Head of caudate nucleus (tissue), 42 donors: ENCODE measurements around the gene DCP2.
"Not testable (repeated sequence)": the region's sequence is repeated elsewhere in the genome, so short reads cannot be mapped to it uniquely, and the experiment has no call there.

ENCODE experiments used
- DNase-seq, 42 donors: peaks; one replicate each; pipeline versions ENCODE4 v3.0.0 to v3.0.0-alpha.2; 2020 to 2021; ENCODE audit warnings: mixed read lengths in 7 of 42
- intact Hi-C: fragments of 100-400 bp; cut with DNase I; formaldehyde crosslinking; loops from one replicate; pipeline ENCODE4 v1.15.0; 2022

DCP2 gene

DNA sequence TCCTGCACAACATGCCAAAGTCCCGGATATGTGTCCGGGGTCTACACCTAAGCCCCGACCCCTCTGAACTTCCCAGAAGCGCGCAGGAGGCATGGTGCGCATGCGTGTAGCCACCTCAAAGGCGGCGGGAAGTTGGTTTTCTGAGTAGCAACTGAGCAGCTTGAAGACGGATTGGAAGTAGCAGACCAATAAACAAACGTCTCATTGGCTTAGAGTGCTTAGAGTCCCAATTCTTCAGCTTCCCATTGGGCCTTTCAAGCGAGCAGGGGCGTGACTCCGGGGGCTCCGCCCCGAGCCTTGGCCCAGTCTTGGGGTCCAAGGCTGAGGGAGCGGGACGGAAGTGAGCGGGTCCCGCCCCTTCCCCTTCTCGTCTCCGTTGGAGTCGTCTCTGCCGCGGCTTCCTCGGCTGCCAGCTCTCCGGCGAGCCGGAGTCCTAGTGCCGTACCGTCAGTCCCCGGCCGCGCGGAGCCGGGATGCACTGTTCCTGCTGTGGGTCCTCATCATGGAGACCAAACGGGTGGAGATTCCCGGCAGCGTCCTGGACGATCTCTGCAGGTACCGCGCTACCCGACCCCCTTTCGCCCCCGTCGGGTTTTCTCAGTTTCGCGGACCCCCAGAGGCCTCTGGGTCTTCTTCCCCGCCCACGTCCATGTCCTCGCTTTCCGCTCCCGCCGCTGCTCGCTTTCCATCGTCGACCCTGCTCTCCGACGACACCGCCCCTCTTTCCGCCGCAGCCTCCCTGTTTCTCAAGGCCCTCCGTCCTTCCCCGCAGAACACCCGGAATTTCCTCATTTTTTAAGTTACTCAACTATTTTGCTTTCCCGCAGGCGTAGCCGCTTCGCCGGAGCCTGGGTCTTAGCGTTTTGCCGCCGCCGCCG lies at the start of gene DCP2:
Gene DCP2 (plus strand): TSS at position 367 of the 878 bp plus-strand sequence. CDS start 136 bp downstream, at position 503.
- DNase-seq, result peak; percentile 88 to 98 (median 94)
- intact Hi-C loops, result loop anchor here (5.0 kb wide), 2 partner anchors 54 to 536 kb away; partner anchors contain the start of genes REEP5 and YTHDC2

DNA sequence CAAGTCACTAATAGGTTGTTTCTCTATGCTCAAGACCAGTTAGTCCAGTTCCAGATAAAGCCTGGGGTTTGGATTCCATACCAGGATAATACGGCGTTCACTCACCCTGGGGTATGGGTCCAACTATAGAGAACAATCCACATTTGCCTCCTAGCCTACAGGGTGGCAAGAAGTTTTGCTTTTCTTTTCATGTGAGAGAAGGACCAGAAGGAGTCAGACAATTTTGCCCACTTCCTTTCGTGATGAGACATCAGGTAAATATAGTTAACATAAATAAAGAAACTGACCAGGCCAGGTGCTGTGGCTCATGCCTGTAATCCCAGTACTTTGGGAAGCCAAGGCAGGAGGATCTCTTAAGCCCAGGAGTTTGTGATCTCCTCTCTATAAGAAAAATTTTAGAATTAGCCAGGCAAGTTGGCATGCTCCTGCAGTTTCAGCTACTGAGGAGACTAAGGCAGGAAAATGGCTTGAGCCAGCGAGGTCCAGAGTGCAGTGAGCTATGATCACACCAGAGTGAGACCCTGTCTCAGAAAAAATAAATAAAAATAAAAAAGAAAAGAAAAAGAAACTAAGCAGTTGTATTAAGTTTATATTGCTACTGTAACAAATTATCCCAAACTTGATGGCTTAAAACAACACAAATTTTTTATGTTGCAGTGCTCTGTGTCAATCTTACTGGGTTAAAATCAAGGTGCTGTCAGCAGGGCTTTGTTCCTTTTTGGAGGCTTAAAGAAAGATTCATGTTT lies 47.1 kb upstream of the DCP2 start:
- intact Hi-C loops, result loop anchor here (10.0 kb wide), 2 partner anchors 175 to 375 kb away; no protein-coding TSS in a partner anchor
- DNase-seq, result no peak

DNA sequence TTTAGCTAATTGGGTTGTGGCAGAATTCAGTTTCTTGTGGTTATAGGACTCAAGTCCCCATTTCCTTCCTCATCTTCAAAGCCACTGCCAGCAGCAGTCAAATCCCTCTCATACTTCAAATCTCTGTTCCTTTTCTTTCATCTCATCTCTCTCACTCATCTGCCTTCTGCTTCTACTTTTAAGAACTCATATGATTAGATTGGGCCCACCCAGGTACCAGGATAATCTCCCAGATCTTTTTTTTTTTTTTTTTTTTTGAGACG lies 46.6 kb upstream of the DCP2 start:
- no peak for DNase-seq
- intact Hi-C loops, result no loop called here

DNA sequence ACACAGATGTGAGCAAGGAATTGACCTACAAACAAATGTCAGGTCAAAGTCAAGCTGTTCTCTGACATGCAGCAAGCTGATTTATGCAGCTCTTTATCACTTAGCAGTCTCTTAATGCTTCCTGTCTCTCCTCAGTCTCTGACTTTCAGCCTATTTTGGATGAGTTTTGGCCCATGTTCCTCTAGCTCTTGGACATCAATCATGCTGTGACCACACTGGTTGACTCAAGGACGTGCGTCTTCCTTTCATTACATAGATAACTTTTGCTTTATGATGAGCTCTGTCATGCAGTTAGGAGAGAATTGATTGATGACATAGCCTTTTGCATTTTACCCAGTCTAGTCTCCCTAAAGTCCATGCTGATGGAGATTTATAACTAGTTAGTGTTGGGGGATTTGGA lies 45.1 kb upstream of the DCP2 start:
- intact Hi-C loops, result no loop called here
- DNase-seq, result no peak

DNA sequence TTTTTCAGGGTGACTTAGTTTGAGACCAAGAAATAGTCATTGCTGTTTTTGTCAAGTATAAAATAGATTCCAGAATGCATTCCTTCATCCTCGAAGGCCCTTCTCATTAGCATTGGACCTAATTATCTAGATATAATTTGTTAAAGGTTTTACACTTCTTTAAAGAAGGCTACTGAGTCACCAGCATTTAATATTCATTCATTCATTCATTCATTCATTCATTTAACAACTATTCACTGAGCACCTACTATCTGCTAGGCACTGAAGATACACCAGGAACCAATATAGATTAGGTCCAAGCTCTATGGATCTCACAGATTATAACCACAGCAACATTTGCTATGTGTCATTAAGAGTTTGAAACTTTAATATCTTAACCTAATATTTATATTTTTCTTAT lies 43.5 kb upstream of the DCP2 start:
- intact Hi-C loops, result no loop called here
- no peak for DNase-seq

DNA sequence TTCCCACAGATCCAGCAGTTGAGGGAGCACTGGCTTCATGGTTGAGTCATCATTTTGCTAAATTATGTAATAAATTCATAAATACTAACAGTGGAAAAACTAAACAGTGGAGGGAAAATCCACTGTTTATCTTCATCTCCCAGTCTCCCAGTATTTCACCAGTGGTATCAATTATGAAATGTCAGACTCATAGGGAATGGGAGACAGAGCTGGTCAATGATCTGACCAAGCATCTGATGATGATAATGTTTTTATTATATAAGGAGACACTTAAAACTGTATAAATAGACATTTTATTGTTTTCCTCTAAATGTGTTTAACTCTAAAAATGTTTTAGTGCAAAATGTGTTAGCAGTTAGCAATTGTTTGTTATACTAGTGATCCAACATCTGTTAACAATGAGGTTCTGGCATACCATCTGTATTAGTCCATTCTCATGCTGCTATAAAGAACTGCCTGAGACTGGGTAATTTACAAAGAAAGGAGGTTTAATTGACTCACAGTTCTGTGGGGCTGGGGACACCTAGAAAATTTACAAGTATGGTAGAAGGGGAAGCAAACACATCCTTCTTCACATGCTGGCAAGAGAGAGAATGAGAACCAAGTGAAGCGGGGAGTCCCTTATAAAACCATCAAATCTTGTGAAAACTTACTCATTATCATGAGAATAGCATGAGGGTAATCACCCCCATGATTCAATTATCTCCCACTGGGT lies 42.8 kb upstream of the DCP2 start:
- intact Hi-C loops, result no loop called here
- no peak for DNase-seq

DNA sequence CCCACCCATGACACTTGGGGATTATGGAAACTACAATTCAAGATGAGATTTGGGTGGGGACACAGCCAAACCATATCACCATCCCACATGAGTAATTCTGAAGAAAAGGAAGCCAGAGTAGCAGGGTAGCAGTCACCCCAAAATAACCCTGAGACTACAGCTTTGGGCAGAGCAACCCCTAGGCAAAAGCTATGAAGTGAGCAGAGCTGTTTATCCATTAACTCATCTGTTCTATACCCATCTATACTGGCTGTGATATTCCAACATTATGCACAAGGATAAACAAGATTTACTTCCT lies 42.3 kb upstream of the DCP2 start:
- intact Hi-C loops, result no loop called here
- no peak for DNase-seq

DNA sequence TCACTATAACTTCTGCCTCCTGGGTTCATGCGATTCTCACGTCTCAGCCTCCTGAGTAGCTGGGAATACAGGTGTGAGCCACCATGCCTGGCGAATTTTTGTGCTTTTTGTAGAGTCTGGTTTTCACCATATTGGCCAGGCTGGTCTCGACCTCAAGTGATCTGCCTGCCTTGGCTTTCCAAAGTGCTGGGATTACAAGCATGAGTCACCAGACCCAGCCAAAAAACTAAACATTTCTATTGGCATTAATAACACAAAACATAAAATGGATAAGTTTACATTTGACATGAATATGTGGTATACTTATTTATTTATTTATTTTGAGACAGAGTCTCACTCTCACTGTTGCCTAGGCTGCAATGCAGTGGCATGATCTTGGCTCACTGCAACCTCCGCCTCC lies 40.9 kb upstream of the DCP2 start:
- intact Hi-C loops, result no loop called here
- DNase-seq, result no peak

DNA sequence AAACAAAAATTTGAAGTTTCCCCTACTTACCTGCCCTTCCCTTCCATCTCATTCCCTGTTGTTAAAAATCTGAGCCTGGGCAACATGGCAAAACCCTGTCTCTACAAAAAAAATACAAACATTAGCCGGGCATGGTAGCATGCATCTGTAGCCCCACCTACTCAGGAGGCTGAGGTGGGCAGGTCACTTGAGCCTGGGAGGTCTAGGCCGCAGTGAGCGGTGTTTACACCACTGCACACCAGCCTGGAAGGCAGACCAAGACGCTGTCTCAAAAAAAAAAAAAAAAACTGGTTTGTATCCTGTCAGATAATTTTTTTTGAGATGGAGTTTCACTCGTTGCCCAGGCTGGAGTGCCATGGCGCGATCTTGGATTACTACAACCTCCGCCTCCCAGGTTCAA lies 38.3 kb upstream of the DCP2 start:
- DNase-seq, result no peak
- intact Hi-C loops, result no loop called here

DNA sequence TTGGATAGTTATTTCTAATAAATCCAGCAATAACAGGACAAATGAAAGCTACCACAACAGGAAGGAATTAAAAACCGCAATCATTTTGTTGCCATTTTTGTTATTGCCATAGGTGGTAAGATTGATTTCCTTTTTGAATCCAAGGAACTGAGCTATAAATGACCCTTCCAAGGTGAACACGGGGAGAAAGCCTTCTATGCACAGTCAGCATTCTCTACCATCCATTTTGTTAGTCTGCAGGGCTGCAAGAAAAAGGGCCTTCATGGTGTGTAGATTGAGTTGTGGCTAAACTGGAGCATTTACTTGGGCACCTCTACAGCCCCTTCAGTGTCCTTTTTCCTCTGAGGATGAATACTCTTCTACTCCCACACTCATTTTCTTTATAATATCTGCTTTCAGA lies 35.9 kb upstream of the DCP2 start:
- intact Hi-C loops, result no loop called here
- no peak for DNase-seq

DNA sequence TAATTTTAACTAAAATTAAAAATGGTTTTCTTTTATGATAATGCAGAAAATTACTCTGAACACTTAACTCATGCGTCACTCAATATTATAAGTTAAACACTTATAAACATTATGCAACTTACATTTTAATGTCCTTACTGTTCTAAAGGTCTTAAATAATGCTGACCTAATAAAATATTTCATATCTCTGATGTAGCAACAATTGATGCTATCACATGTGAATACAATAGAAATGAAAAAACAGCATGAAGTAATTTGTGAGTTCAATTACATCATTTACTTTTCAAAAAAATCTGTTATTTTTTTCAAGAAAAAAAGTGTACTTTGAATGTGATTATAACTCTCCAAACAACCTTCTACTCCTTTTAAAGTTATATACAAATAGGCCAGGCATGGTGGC lies 28.1 kb upstream of the DCP2 start:
- intact Hi-C loops, result no loop called here

DNA sequence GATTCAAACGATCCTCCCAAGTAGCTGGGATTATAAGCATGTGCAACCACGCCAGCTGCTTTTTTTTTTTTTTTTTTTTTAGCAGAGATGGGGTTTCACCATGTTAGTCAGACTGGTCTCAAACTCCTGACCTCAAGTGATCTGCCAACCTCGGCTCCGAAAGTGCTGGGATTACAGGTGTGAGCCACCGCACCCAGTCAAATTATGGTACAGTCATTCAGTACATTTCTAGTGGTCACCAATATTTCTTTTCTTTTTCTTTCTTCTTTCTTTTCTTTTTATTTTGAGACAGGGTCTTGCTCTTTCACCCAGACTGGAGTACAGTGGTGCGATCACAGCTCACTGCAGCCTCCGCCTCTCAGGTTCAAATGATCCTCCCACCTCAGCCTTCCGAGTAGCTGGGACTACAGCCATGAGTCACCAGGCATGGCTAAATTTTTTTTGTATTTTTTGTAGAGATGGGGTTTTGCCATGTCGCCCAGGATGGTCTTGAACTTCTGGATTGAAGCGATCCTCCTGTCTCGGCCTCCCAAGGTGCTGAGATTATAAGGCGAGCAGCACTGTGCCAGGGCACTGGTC lies 25.4 kb upstream of the DCP2 start:
- no peak for DNase-seq
- intact Hi-C loops, result no loop called here

More for the DNA sequence above, 28.1 kb upstream of the DCP2 start:
- DNase-seq, result no peak

DNA sequence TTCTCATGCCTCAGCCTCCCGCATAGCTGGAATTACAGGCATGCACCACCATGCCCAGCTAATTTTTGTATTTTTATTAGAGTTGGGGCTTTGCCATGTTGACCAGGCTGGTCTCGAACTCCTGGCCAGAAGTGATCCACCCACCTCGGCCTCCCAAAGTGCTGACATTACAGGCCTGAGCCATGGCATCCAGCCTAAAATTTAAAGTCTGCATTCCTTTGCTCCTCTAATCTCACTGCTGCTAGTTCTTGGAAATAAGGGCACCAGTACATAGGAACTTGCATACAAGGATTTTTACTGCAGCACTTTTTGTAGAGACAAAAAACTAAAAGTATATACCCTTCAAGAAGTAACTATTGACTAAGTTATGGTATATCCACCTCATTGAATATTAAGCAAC lies 20.0 kb upstream of the DCP2 start:
- intact Hi-C loops, result no loop called here
- DNase-seq, result no peak

DNA sequence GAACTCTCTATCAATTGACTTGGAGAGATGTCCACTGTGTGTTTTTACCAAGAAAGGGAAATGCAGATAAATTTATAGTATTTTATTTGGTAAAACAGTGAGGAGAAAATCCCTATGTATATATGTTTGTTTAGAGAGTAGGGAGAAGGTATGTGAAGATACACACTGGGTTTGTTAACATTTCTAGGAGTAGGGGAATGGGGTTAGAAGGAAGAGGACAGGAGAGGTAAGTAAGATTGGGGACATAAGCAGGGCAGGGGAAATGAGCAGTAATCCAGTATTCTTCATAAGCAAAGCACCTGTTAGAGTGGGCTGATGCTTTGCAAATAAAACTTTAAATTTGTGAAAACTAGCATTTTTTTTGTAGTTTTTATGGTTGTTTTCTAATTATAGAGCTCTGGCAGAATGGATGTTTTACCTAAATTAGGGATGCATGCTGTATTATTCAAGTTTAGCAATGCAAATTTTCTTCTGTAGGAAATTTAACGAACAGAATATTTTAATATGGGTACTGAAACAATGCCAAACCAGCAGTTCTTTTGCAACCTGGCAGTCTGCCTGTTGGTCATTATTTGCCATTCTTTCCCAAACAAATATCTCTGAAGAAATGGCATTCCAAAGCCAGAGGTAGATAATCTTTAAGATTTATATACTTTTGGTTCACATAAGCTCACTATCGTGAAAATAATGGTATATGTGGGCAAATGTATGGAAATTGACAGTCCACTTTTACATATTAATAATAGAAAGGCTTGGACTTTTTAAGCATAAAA lies 19.4 kb upstream of the DCP2 start:
- intact Hi-C loops, result no loop called here
- no peak for DNase-seq

DNA sequence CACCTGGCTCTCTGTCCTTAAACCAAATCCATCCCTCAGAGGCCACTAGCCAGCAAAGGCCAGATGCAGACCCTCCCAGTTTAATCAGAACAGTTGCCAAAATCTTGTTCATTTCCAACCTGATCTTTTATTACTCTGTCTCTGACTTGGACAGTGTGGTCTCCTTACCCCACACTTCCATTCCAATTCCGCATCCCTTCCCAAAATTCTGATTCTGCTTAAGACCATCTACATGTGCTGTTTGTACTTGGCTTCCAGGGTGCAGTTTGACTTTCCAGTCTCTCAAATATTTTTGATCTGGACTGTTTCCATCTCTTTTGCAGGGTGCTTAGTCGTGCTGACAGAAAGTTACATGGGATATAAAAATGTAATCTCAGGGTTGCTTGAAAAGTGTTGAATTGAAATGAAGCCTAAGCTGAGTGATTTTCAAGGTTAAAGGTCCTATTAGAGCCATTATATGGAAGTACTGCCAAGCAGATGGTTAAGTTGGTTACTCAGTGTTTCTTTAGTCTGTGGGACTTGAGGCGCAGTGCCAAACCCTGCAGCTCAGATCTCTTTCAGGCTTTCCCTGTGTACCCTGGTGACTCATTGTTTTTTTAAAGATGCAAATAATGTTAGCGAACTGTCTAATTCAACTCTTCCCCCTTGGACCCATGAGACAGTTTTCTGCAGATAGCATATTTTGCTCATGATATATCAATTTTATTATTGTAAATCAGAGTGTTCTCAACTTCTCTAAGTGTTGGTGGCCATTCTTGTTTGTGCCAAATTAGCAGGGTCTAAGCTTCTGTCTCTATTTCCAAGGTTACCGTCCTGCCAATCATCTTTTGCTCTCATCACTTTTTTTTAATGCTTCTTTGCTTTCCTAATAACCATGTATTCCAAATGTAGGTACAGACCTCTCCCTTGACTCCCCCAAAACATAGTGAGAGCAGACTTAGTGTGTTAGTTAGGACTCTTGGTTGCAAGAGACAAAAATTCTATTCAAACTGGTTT lies 18.2 kb upstream of the DCP2 start:
- intact Hi-C loops, result no loop called here
- peak in 7 of 42 donors; percentile 26 to 71 (median 43) for DNase-seq

DNA sequence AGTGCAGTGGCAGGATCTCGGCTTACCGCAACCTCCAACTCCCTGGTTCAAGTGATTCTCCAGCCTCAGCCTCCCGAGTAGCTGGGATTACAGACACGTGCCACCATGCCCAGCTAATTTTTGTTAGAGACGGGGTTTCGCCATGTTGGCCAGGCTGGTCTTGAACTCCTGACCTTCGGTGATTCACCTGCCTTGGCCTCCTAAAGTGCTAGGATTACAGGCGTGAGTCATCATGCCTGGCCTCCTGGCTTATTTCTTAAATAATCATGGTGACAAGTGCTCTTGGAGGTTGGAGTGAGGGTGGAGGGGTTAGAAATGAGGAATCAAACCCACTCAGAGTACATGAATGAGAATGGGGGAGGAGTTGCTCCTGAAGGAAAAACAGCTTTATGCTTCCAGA lies 16.7 kb upstream of the DCP2 start:
- intact Hi-C loops, result not testable (repeated sequence)
- peak in 14 of 42 donors; percentile 14 to 67 (median 34) for DNase-seq

DNA sequence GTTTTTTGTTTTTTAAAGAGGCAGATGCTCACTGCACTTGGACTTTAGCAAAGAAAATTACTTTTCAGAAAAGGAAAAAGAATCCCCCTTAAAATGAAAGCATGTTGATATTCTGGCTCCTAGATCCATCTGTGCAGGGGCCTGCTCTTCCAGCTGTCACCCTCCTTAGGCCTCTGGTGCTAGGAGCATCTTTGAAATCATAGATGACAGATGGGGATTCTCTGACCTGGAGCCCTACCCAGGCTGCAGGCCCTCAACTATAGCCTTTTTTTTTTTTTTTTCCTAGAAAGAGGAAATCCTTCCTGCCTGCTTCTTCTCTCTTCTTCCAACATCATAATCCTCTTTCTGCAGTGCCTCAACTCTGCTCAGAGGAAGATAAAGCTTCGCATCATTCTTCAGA lies 16.3 kb upstream of the DCP2 start:
- intact Hi-C loops, result no loop called here
- DNase-seq, result no peak
